ENCODE measurements around the gene LPAR2. TPM values are rescaled to one million over a fixed set of nuclear protein-coding genes. Genes with fewer than 3 reads are reported as not detected.

Gene LPAR2
- total RNA-seq, 4 donors from 2014 or later: 0.65 to 8.8 (median 3.0) TPM

DNA sequence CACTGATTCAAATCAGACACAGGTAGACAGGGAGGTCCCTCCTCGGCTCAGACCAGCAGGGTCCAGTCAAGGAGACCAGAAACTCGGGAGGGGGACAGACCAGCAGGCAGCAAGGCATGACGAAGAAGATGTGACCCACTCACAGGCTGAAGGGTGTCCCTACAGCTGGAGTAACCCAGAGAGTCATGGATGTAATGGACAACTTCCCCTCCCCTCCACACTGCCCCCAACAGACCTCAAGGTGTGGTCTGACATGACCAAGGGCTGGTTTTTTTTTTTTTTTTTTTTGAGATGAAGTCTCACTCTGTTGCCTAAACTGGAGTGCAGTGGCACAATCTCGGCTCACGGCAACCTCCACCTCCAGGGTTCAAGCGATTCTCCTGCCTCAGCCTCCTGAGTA lies 43.7 kb downstream of the LPAR2 start:
- TF ChIP-seq CTCF (IDR thresholded peaks at IDR 0.05; ENCODE audit: low read depth): no peak

- no peak for TF ChIP-seq CTCF (IDR thresholded peaks at IDR 0.05; ENCODE audit: low read depth)
These were observed 45.5 kb downstream of the LPAR2 start for GRCh38 chr19:19582471-19582870.

- no peak for TF ChIP-seq CTCF (IDR thresholded peaks at IDR 0.05; ENCODE audit: low read depth)
These were observed 46.6 kb downstream of the LPAR2 start for GRCh38 chr19:19581391-19581790.

- no peak for TF ChIP-seq CTCF (IDR thresholded peaks at IDR 0.05; ENCODE audit: low read depth)
These were observed 47.6 kb downstream of the LPAR2 start for GRCh38 chr19:19580418-19580817.

- no peak for TF ChIP-seq CTCF (IDR thresholded peaks at IDR 0.05; ENCODE audit: low read depth)
These were observed 48.3 kb downstream of the LPAR2 start for GRCh38 chr19:19579533-19580361.

DNA sequence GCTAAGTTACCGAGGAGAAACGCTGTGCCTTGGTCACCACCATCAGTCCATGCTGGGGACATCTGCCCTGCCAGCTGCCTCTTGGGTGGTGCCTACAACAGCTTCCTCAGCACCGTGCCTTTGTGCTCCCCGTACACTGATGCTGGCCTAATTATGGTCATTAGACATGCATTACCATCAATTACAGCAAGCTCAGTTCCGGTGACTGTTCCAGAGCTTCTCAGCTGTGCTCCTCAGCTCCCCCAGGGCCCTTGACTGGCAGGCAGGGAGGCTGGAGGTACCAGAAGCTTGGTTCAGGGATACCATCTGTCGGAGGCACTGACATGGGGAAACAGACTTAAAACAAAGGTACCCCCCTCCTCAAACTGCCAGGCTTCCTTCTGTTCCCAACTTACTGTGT lies 49.8 kb downstream of the LPAR2 start:
- no peak for TF ChIP-seq CTCF (IDR thresholded peaks at IDR 0.05; ENCODE audit: low read depth)

GRCh38 chr19:19575411-19575810 lies 52.6 kb downstream of the LPAR2 start:
- TF ChIP-seq CTCF (IDR thresholded peaks at IDR 0.05; ENCODE audit: low read depth): no peak

Other genes with a start within 250 kb of the LPAR2 start
- gene GATAD2A, start 222.5 kb downstream of the LPAR2 start, total RNA-seq: 10 to 100 TPM; 24.0 to 32.0 (median 28.9) TPM
- gene TSSK6, start 112.7 kb downstream of the LPAR2 start, total RNA-seq: 1 to 10 TPM in 3 of 4 donors, under 1 TPM in 1; 0.57 to 2.2 (median 1.3) TPM
- 10 to 100 TPM; 26.6 to 83.0 (median 36.0) TPM for gene NDUFA13, start 112.0 kb downstream of the LPAR2 start, total RNA-seq
- 1 to 10 TPM in 1 of 4 donors, under 1 TPM in 3; 0.33 to 1.1 (median 0.80) TPM for gene YJEFN3, start 99.3 kb downstream of the LPAR2 start, total RNA-seq
- gene CILP2, start 90.0 kb downstream of the LPAR2 start, total RNA-seq: under 1 TPM in 2 of 4 donors, not detected in 2; 0.38 to 0.85 TPM
- 1 to 10 TPM; 1.6 to 4.0 (median 2.4) TPM for gene PBX4, start 9.5 kb downstream of the LPAR2 start, total RNA-seq
- 10 to 100 TPM in 3 of 4 donors, 1 to 10 TPM in 1; 5.2 to 18.9 (median 16.5) TPM for gene GMIP, start 15.4 kb upstream of the LPAR2 start, total RNA-seq
- gene ATP13A1, start 35.5 kb upstream of the LPAR2 start, total RNA-seq: 100 to 1,000 TPM in 3 of 4 donors, 10 to 100 TPM in 1; 33.4 to 272 (median 109) TPM
- 10 to 100 TPM in 1 of 4 donors, 1 to 10 TPM in 3; 4.5 to 11.6 (median 5.6) TPM for gene ZNF101, start 40.6 kb upstream of the LPAR2 start, total RNA-seq
- gene ZNF14, start 104.9 kb upstream of the LPAR2 start, total RNA-seq: 1 to 10 TPM; 5.7 to 9.6 (median 8.2) TPM
- gene ZNF506, start 193.5 kb upstream of the LPAR2 start, total RNA-seq: 10 to 100 TPM; 31.4 to 39.0 (median 36.7) TPM
- 1 to 10 TPM; 6.8 to 9.1 (median 8.8) TPM for gene ZNF253, start 237.7 kb upstream of the LPAR2 start, total RNA-seq

Data from subcutaneous adipose tissue (tissue), 4 donors.